NCI-H2227 treated with DMSO at 0.1 percent for 48 hours (cell line): ENCODE results near the gene TACSTD2.
"Not testable (repeated sequence)": the region's sequence is repeated elsewhere in the genome, so short reads cannot be mapped to it uniquely, and the experiment has no call there.

ENCODE experiments used
- DNase-seq: peaks from one replicate; lab custom pipeline; 2025; lab: John Stamatoyannopoulos, UW

The TACSTD2 gene

DNA sequence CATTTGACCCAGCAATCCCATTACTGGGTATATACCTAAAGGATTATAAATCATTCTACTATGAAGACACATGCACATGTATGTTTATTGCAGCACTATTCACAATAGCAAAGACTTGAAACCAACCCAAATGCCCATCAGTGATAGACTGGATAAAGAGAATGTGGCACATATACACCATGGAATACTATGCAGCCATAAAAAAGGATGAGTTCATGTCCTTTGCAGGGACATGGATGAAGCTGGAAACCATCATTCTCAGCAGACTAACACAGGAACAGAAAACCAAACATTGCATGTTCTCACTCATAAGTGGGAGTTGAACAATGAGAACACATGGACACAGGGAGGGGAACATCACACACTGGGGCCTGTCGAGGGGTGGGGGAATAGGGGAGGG is 13.3 kb downstream of the TACSTD2 start:
- DNase-seq = not testable (repeated sequence)

DNA sequence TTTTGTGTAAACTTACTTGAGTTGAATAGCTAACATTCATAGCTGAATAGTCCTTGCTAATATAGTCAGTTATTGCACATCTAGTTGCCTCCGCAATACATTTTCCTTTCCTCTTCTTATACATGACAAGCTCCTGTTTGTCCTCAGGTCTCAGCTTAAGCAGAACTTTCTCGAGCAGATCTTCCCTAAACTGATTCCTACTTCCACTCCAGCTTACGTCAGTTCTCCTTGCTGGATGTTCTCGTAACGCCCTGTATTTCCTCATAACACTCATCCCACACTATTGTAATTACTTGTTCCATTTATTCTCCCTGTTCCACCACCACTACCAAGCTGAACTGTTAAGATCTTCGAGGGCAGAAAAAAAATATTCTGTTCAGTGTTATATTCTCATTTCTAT is 15.4 kb downstream of the TACSTD2 start:
- DNase-seq = no peak

- DNase-seq = no peak
These were observed 21.7 kb downstream of the TACSTD2 start for GRCh38 chr1:58555393-58555792.

DNA sequence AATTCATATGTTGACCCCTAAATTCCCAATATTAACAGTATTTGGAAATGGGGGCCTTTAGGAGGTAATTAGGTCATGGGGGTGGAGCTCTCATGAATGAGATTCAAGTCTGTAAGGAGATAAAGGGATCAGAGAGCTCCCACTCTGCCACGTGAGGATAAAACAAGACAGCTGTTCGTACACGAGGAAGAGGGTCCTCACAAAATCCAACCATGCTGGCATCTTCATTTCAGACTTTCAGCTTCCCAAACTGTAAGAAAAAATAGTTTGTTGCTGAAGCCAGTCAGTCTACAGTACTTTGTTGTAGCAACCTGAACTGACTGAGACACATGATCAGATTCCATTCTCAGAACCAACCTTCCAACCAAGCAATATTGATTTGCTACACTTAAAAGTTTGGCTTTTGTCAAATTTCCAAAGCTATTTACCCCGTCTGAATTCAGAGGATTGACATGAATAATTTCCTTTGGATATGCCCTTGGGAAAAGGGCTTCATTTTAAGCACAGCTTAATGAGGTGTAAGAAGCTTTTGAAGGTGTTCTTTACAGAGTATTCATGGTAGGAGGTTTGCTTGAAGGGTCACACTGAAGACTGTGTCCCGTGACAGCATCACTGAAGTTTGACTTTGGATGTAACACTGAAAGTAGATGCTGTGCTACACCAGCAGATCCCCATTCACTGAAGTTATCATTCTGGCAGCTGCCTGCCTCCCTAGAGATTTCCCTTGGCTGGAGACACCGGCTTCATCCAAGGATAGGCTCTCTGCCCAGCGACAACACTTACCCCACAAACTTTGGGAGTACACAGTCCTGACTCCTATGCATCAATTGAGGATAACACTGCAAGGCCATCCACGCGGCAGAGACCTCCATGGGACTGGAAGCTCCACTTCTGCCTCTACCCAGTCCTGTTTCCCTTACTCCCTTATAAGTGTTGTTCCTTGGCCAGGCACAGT is 25.6 kb downstream of the TACSTD2 start:
- no peak for DNase-seq

GRCh38 chr1:58549291-58549690 is 27.8 kb downstream of the TACSTD2 start:
- not testable (repeated sequence) for DNase-seq

- no peak for DNase-seq
These were observed 28.7 kb downstream of the TACSTD2 start for GRCh38 chr1:58548371-58548770.

DNA sequence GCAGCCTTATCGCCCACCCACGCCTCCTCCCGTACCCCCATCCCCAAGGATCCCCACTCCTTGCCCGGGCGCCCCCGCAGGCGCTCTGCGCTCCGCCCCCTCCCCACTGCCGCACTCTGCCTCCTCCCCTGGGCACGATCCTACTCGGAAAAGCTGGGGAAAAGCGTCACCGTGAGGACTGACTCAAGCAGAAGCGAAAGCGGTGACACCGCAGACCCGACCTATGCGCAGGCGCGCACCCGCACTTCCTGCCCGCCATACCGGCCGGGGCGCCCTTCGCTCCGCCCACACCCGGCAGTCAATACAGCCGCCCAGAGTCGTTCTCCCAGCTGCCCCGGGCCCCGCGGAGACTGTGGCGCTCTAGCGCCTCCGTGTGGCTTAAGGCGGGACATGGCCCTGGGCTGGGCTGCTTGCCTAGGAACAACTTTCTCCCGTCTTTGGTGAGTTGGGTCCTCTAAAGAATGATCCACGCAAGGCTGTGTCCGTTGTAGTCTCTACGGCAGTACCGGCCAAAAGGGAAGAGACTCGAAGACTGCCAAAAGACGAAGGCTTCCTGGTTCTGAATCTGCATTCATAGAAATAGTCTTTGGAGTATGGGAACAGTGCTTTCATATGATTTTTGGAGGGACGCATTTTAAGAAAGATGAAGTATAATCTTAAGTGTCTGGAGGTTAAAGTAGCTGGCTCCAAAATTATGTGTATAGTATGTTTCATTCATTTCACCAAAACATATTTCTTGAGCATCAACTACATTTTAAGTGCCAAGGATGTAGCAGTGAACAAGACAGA is 30.3 kb downstream of the TACSTD2 start, which contains the start of gene OMA1:
Gene OMA1 (minus strand): TSS at position 207 of the 789 bp plus-strand sequence. CDS start 7,432 bp downstream, outside the sequence.
- peak; percentile 96 for DNase-seq

DNA sequence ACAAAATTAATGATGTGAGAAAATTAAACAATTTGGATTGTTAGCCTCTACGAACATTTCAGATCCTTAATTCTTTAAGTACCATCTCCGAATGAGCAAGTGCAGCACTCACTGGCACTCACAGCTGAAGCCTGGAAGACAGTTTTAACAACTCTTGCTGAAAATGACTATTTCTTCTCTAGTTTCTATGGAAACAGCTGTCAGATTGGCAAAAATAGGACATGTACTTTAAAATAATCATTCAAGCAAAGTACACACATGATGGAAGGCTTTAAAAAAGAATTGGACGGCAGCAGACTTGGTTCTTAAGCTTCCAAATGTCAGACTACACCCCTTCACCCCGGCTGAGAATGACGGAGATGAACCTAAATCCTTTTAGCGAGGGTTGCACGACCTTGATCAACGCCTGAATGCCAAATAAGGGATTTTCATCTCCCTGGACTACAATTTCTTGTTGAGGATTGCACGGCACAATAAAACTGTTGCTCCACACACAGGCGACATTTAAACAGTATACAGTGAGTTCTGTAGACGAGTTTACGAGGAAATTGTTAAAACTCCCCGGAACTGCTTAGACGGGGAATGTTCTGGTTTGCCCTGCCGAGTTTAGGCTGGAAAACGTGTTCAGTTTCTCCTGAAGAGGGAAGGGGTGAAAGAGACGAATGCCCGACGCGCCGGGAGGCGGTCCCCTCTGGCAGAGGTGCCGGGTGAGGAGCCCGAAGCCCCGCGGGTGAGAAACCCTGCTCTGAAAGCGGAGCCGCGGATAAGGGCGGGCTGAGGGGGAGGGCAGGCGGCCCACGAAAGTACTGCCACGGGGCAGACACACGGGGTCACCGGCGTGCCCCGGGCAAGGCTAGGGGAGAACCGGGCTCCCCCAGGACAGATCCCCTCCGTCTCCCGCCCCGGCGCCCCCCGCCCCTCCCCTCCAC is 31.2 kb downstream of the TACSTD2 start:
- DNase-seq = peak; percentile 44

GRCh38 chr1:58543260-58543659 is 33.8 kb downstream of the TACSTD2 start:
- DNase-seq = no peak

DNA sequence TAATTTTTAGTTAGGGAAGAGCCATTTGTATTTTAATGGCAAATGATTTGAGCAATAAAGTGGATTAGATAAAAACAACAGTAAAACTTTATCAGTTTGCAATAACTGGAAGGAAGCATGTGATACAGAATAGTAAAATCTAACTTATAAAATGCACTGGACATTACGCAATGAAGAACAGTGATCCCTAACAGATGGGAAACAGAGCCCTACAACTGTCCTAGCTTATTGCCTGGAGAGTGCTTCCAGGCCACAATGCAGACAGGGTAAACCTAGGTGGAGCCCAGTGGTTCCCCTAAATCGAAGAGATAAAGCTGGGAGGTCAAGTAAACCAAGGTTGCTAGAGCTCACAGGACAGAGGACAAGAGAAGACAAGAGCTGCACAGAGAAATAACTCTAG is 37.5 kb downstream of the TACSTD2 start:
- no peak for DNase-seq

- DNase-seq = no peak
These were observed 38.2 kb downstream of the TACSTD2 start for GRCh38 chr1:58538821-58539220.

GRCh38 chr1:58531842-58532241 is 45.2 kb downstream of the TACSTD2 start:
- DNase-seq = not testable (repeated sequence)

GRCh38 chr1:58529284-58529683 is 47.8 kb downstream of the TACSTD2 start:
- no peak for DNase-seq

- no peak for DNase-seq
These were observed 48.5 kb downstream of the TACSTD2 start for GRCh38 chr1:58528518-58528917.
